K562 (cell line): Measurements from ENCODE around the gene SOX18. TPM values are rescaled to one million over a fixed set of nuclear protein-coding genes. Genes with fewer than 3 reads are reported as not detected.

ENCODE experiments used
- HDAC3 ChIP-seq: fragments of 450-650 bp; IDR thresholded peaks from 2 replicates; pipeline ENCODE4 v1.6.1; 2018; ENCODE audit warnings: borderline replicate concordance, mild to moderate bottlenecking, moderate library complexity; ENCODE audit not compliant: partially characterized antibody
- HDAC6 ChIP-seq: IDR thresholded peaks from 2 replicates; pipeline ENCODE4 v1.6.1; 2012; ENCODE audit warnings: low read depth, mild to moderate bottlenecking, control low read depth, inconsistent platforms, low read length, moderate library complexity
- HOXB6 ChIP-seq: fragments of 250-450 bp; sonication (Bioruptor Pico); IDR thresholded peaks from 2 replicates; pipeline ENCODE4 v1.5.1; 2022; ENCODE audit warnings: mild to moderate bottlenecking, borderline replicate concordance
- NONO ChIP-seq, 2 experiments: fragments of 200-400 bp in 1 of 2; fragments of 450-650 bp in 1 of 2; formaldehyde crosslinking in 1 of 2; IDR thresholded peaks; 2 replicates each; pipeline ENCODE4 v1.6.1; 2017; ENCODE audit warnings: low read depth in 2 of 2, mild to moderate bottlenecking in 2 of 2, moderate library complexity in 2 of 2, low read length in 1 of 2
- PHF20 ChIP-seq: fragments of 450-650 bp; IDR thresholded peaks from 2 replicates; pipeline ENCODE4 v1.6.1; 2018; ENCODE audit not compliant: partially characterized antibody
- PTBP1 ChIP-seq: fragments of 200-400 bp; formaldehyde crosslinking; IDR thresholded peaks from 2 replicates; pipeline ENCODE4 v1.6.1; 2017; ENCODE audit warnings: low read depth, low read length
- RHOXF2B ChIP-seq: fragments of 250-450 bp; sonication (Bioruptor Pico); conservative IDR thresholded peaks from 2 replicates; pipeline ENCODE4 v1.5.1; 2021
- SAP30 ChIP-seq: fragments of 200-600 bp; sonication (generic); IDR thresholded peaks from 2 replicates; pipeline ENCODE4 v1.6.1; 2012; ENCODE audit warnings: borderline replicate concordance, low read depth, mild to moderate bottlenecking, moderate library complexity, low read length, control low read depth, inconsistent platforms; ENCODE audit not compliant: insufficient read depth, poor library complexity, severe bottlenecking
- SRSF7 ChIP-seq: fragments of 200-400 bp; formaldehyde crosslinking; optimal IDR thresholded peaks from 2 replicates; pipeline ENCODE3; 2017; ENCODE audit warnings: mild to moderate bottlenecking, low read depth, low read length
- TEAD2 ChIP-seq: fragments of 450-650 bp; IDR thresholded peaks from 2 replicates; pipeline ENCODE4 v1.6.1; 2016; ENCODE audit warnings: missing genetic modification characterization, control low read depth, missing compliant biosample characterization
- TFAM ChIP-seq: fragments of 250-450 bp; sonication (Bioruptor Pico); conservative IDR thresholded peaks from 2 replicates; pipeline ENCODE4 v1.5.0; 2021; ENCODE audit warnings: mild to moderate bottlenecking, moderate library complexity
- WHSC1 ChIP-seq: IDR thresholded peaks from one replicate; pipeline ENCODE4 v1.6.1; 2012; ENCODE audit warnings: low read length, control low read depth, inconsistent platforms
- ZBTB7A ChIP-seq: IDR thresholded peaks from 2 replicates; pipeline ENCODE4 v1.6.1; 2011; ENCODE audit warnings: low read depth, mild to moderate bottlenecking, low read length, moderate library complexity, borderline replicate concordance; ENCODE audit not compliant: control insufficient read depth
- ZKSCAN3 ChIP-seq: fragments of 250-450 bp; sonication (Bioruptor Pico); IDR thresholded peaks from 2 replicates; pipeline ENCODE4 v1.4.0; 2020
- ZNF263 ChIP-seq: sonication (generic); formaldehyde crosslinking; IDR thresholded peaks from 2 replicates; pipeline ENCODE4 v1.8.0; 2022; ENCODE audit warnings: mild to moderate bottlenecking, missing genetic modification reagents, borderline replicate concordance
- polyA plus RNA-seq, 8 experiments: library from polyadenylated mRNA; depleted of rRNA in 4 of 8; stranded (reverse) in 5 of 8; unstranded in 3 of 8; fragments of >200 nt; fragmentation: Nextera tagmentation in 2 of 8; fragmentation: Illumina TruSeq in 1 of 8; extraction: Ambion mirVana in 2 of 8; extraction: Trizol in 1 of 8; gene quantifications; 2 replicates each; pipeline versions ENCODE4 v1.2.1 to v1.2.3, GENCODE V29; 2011 to 2014; ENCODE audit warnings: inconsistent platforms in 1 of 8, missing spikeins in 1 of 8
- total RNA-seq, 7 experiments: library from RNA; depleted of rRNA in 6 of 7; stranded (reverse); fragments of >200 nt in 6 of 7; fragmentation: Illumina TruSeq in 2 of 7; extraction: Trizol in 2 of 7; gene quantifications; 2 replicates each; pipeline versions ENCODE4 v1.2.1 to v1.2.3, GENCODE V29; 2011 to 2021; ENCODE audit warnings: low replicate concordance in 1 of 7
- TF ChIP-seq, protein P1 (sequence below), 2 experiments: IDR thresholded peaks; 2 replicates each; pipeline ENCODE4 v1.6.1; 2012; ENCODE audit warnings: improper control_type of control experiment in 2 of 2, low read depth in 2 of 2, low read length in 2 of 2, borderline replicate concordance in 1 of 2
- TF ChIP-seq, protein P2 (sequence below): fragments of 250-450 bp; sonication (Bioruptor Pico); IDR thresholded peaks from 2 replicates; pipeline ENCODE4 v1.4.0; 2020; ENCODE audit warnings: borderline replicate concordance
- TF ChIP-seq, protein P3 (sequence below): fragments of 250-450 bp; sonication (Bioruptor Pico); IDR thresholded peaks from 2 replicates; pipeline ENCODE4 v1.8.0; 2022; ENCODE audit warnings: moderate library complexity, mild to moderate bottlenecking, inconsistent platforms
- TF ChIP-seq, protein P4 (sequence below): conservative IDR thresholded peaks from 2 replicates; pipeline ENCODE4 v1.6.1; 2011; ENCODE audit warnings: low read depth, mild to moderate bottlenecking, low read length; ENCODE audit not compliant: control insufficient read depth

The SOX18 gene
- total and polyA plus RNA-seq, 9 of the 15 experiments (the other 6 are each of a cell fraction or from before 2014, with no cell fraction given) = 0.15 to 19.8 (median 0.33) TPM

DNA sequence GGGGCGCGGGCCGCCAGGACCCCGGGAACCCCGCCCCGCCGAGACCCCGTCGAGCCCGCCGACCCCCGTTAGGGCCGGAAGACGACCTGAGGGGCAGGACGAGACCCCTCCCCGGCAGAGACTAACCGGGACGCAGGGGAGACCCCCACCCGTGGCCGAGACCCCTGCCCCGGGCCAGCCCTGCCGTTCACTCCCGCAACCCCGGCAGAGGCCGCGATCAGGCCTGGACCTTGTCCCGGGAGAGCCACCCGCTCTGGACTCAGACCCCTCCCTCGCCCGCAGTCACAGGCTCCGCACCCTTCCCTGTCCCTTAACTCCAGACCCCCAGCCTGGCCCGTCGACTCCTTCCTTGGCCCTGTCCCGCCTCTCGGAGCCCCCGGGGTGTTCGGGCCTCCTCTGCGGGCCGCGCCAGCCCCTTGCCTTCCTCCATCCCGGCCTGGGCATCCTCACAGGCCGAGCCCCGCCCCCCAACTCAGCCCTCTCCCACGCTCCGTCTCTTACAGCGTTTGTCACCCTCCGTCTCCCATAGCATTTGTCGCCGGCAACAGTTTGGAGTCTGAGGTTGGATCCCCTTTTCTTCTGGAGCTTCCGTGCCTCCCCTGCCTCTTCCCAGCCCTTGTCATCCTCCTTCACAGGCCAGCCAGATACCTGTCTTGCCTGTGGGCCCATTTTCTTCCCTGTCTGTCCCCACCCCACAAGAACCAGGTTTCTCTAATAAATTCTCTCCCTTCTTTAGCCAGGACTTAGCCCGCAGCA is 14.1 kb upstream of the SOX18 start (continued):
- TF ChIP-seq, protein P1, sequence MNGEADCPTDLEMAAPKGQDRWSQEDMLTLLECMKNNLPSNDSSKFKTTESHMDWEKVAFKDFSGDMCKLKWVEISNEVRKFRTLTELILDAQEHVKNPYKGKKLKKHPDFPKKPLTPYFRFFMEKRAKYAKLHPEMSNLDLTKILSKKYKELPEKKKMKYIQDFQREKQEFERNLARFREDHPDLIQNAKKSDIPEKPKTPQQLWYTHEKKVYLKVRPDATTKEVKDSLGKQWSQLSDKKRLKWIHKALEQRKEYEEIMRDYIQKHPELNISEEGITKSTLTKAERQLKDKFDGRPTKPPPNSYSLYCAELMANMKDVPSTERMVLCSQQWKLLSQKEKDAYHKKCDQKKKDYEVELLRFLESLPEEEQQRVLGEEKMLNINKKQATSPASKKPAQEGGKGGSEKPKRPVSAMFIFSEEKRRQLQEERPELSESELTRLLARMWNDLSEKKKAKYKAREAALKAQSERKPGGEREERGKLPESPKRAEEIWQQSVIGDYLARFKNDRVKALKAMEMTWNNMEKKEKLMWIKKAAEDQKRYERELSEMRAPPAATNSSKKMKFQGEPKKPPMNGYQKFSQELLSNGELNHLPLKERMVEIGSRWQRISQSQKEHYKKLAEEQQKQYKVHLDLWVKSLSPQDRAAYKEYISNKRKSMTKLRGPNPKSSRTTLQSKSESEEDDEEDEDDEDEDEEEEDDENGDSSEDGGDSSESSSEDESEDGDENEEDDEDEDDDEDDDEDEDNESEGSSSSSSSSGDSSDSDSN (IDR thresholded peaks at IDR 0.05; ENCODE audit: borderline replicate concordance in 1 of 2, low read depth in 2 of 2, low read length in 2 of 2) = no peak
- TF ChIP-seq NONO (IDR thresholded peaks at IDR 0.05; ENCODE audit: low read depth in 2 of 2, low read length in 1 of 2) = no peak
- TF ChIP-seq, protein P2, sequence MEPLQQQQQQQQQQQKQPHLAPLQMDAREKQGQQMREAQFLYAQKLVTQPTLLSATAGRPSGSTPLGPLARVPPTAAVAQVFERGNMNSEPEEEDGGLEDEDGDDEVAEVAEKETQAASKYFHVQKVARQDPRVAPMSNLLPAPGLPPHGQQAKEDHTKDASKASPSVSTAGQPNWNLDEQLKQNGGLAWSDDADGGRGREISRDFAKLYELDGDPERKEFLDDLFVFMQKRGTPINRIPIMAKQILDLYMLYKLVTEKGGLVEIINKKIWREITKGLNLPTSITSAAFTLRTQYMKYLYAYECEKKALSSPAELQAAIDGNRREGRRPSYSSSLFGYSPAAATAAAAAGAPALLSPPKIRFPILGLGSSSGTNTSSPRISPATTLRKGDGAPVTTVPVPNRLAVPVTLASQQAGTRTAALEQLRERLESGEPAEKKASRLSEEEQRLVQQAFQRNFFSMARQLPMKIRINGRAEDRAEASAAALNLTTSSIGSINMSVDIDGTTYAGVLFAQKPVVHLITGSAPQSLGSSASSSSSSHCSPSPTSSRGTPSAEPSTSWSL = no peak
- peak; percentile 8 for TF ChIP-seq SAP30
- TF ChIP-seq SRSF7 = no peak
- 0 out of 2 replicates have a peak, but pooled peaks have one; percentile 10 for TF ChIP-seq ZBTB7A
- TF ChIP-seq ZNF263 (CRISPR knock-in tag) = 0 out of 2 replicates have a peak, but pooled peaks have one; percentile 19
- no peak for TF ChIP-seq HOXB6 (CRISPR knock-in tag)
- TF ChIP-seq PHF20 = no peak
- no peak for TF ChIP-seq TFAM (CRISPR knock-in tag)
- TF ChIP-seq ZKSCAN3 (CRISPR knock-in tag) = no peak
- TF ChIP-seq, protein P3, sequence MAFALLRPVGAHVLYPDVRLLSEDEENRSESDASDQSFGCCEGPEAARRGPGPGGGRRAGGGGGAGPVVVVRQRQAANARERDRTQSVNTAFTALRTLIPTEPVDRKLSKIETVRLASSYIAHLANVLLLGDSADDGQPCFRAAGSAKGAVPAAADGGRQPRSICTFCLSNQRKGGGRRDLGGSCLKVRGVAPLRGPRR = no peak
- TF ChIP-seq WHSC1 = no peak
- TF ChIP-seq HDAC3 = no peak
- TF ChIP-seq, protein P4, sequence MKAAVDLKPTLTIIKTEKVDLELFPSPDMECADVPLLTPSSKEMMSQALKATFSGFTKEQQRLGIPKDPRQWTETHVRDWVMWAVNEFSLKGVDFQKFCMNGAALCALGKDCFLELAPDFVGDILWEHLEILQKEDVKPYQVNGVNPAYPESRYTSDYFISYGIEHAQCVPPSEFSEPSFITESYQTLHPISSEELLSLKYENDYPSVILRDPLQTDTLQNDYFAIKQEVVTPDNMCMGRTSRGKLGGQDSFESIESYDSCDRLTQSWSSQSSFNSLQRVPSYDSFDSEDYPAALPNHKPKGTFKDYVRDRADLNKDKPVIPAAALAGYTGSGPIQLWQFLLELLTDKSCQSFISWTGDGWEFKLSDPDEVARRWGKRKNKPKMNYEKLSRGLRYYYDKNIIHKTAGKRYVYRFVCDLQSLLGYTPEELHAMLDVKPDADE = 0 out of 2 replicates have a peak, but pooled peaks have one; percentile 16
- no peak for TF ChIP-seq HDAC6
- TF ChIP-seq RHOXF2B (CRISPR knock-in tag) = no peak
- no peak for TF ChIP-seq PTBP1
- TF ChIP-seq TEAD2 (tag) = no peak
